ENCODE results near the gene SLC19A1. TPM values are rescaled to one million over a fixed set of nuclear protein-coding genes. Genes with fewer than 3 reads are reported as not detected.

Gene SLC19A1
- total and polyA plus RNA-seq, 4 experiments from 2014 or later = 7.4 to 9.8 (median 8.2) TPM

DNA sequence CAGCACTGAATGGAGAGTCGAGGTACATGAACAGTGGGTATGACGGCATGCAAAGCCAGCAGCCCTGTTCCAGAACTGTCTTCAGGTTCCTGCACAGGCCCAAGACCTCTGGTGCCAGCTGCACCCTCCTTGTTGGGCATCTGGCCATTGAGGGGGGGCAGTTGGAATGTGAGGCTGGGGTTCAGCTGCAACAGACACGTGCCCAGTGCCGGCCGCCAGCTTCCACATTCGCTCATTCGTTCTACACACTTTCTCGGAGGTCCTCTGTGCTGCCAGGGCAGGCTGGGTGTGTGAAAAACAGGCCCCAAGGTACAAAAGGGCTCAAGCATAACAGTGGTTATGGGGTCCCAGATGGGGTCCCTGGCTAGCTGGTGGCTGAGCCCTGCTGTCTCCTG, 37.9 kb upstream of the SLC19A1 start:
- peaks cover 2 to 8% of the 10 kb centered on the region in 2 donors for H3K27me3 Mint-ChIP-seq
- POLR2A ChIA-PET (ENCODE audit: partially characterized antibody) = no interaction called here
- no peak for DNase-seq
- no peak overlapping the region for H3K27ac Mint-ChIP-seq
- H3K4me1 Mint-ChIP-seq = no peaks in the 10 kb centered on the region
- H3K9me3 Mint-ChIP-seq = peaks cover 0 to 11% (median 8%) of the 10 kb centered on the region in 8 donors
- no peak overlapping the region for H3K4me3 Mint-ChIP-seq
- CTCF ChIA-PET (ENCODE audit: partially characterized antibody) = no interaction called here
- no peak overlapping the region for H3K27ac ChIP-seq (ENCODE audit: low read depth, low read length)
- H3K36me3 Mint-ChIP-seq = no peaks in the 10 kb centered on the region
- intact Hi-C loops (cut with micrococcal nuclease) = no loop called here
- H3K27me3 ChIP-seq (ENCODE audit: insufficient read depth, low read length) = no peaks in the 10 kb centered on the region
- no peaks in the 10 kb centered on the region for H3K36me3 ChIP-seq (ENCODE audit: insufficient read depth, low read length)
- no peak overlapping the region for H3K4me3 ChIP-seq (ENCODE audit: low read length in 2 of 2)
- H3K4me1 ChIP-seq (ENCODE audit: insufficient read depth, low read length) = no peaks in the 10 kb centered on the region
- H3K9me3 ChIP-seq (ENCODE audit: control insufficient read depth in 1 of 2, low read length in 2 of 2) = no peaks in the 10 kb centered on the region

DNA sequence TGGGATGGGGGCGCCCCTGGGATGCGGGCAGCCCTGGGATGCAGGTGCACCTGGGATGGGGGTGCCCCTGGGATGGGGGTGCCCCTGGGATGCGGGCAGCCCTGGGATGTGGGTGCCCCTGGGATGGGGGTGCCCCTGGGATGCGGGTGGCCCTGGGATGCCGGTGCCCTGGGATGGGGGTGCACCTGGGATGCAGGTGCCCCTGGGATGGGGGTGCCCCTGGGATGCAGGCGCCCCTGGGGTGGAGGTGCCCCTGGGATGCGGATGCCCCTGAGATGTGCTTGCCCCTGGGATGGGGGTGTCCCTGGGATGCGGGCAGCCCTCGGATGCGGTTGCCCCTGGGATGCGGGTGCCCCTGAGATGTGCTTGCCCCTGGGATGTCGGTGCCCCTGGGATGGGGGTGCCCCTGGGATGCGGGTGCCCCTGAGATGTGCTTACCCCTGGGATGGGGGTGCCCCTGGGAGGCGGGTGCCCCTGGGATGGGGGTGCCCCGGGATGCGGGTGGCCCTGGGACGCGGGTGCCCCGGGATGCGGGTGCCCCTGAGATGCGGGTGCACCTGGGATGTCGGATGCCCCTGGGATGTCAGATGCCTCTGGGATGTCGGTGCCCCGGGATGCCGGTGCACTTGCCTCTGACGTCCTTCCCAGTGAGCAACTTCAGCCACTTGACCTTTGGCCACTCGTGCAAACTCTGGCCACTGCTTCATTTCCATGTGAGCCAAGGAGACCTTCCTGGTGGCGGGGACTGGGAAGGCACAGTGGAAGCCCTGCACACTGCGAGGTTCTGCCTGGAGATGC, 37.3 kb upstream of the SLC19A1 start:
- H3K27me3 Mint-ChIP-seq = peaks cover 2 to 6% of the 10 kb centered on the region in 2 donors
- no peak overlapping the region for H3K4me3 Mint-ChIP-seq
- Histone ChIP-seq H3K4me3 (ENCODE audit: low read length in 2 of 2) (no peak overlapping the region), H3K4me1 (ENCODE audit: insufficient read depth, low read length) (no peaks in the 10 kb centered on the region), H3K9me3 (ENCODE audit: control insufficient read depth in 1 of 2, low read length in 2 of 2) (no peaks in the 10 kb centered on the region), H3K27ac (ENCODE audit: low read depth, low read length) (no peak overlapping the region), H3K36me3 (ENCODE audit: insufficient read depth, low read length) (no peaks in the 10 kb centered on the region), H3K27me3 (ENCODE audit: insufficient read depth, low read length) (no peaks in the 10 kb centered on the region)
- H3K27ac Mint-ChIP-seq = no peak overlapping the region
- POLR2A ChIA-PET (ENCODE audit: partially characterized antibody) = no interaction called here
- CTCF ChIA-PET (ENCODE audit: partially characterized antibody) = no interaction called here
- no peaks in the 10 kb centered on the region for H3K36me3 Mint-ChIP-seq
- peaks cover 0 to 9% (median 6%) of the 10 kb centered on the region in 8 donors for H3K9me3 Mint-ChIP-seq
- no peaks in the 10 kb centered on the region for H3K4me1 Mint-ChIP-seq
- intact Hi-C loops (cut with micrococcal nuclease) = no loop called here
- no peak for DNase-seq

DNA sequence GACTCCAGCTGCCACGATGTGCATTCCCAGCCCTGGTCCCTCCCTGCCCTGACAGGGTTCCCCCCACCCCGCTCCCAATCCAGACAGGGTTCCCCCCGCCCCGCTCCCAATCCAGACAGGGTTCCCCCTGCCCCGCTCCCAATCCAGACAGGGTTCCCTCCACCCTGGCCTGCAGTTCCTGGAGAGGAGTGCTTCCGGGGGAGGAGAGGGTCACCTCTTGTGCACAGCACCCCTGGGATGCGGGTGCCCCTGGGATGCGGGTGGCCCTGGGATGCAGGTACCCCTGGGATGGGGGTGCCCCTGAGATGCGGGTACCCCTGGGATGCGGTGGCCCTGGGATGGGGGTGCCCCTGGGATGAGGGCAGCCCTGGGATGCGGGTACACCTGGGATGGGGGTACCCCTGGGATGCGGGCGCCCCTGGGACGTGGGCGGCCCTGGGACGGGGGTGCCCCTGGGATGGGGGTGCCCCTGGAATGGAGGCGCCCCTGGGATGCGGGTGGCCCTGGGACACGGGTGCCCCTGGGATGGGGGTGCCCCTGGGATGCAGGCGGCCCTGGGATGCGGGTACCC, 36.7 kb upstream of the SLC19A1 start:
- H3K9me3 Mint-ChIP-seq = peaks cover 0 to 9% (median 6%) of the 10 kb centered on the region in 8 donors
- H3K27ac ChIP-seq (ENCODE audit: low read depth, low read length) = no peak overlapping the region
- no peaks in the 10 kb centered on the region for H3K4me1 ChIP-seq (ENCODE audit: insufficient read depth, low read length)
- no peak overlapping the region for H3K27ac Mint-ChIP-seq
- peaks cover 2 to 5% of the 10 kb centered on the region in 2 donors for H3K27me3 Mint-ChIP-seq
- no peak for DNase-seq
- intact Hi-C loops (cut with micrococcal nuclease) = no loop called here
- H3K36me3 ChIP-seq (ENCODE audit: insufficient read depth, low read length) = no peaks in the 10 kb centered on the region
- H3K4me3 ChIP-seq (ENCODE audit: low read length in 2 of 2) = no peak overlapping the region
- POLR2A ChIA-PET (ENCODE audit: partially characterized antibody) = no interaction called here
- no peaks in the 10 kb centered on the region for H3K36me3 Mint-ChIP-seq
- no peaks in the 10 kb centered on the region for H3K27me3 ChIP-seq (ENCODE audit: insufficient read depth, low read length)
- no peak overlapping the region for H3K4me3 Mint-ChIP-seq
- H3K4me1 Mint-ChIP-seq = no peaks in the 10 kb centered on the region
- CTCF ChIA-PET (ENCODE audit: partially characterized antibody) = no interaction called here
- no peaks in the 10 kb centered on the region for H3K9me3 ChIP-seq (ENCODE audit: control insufficient read depth in 1 of 2, low read length in 2 of 2)

DNA sequence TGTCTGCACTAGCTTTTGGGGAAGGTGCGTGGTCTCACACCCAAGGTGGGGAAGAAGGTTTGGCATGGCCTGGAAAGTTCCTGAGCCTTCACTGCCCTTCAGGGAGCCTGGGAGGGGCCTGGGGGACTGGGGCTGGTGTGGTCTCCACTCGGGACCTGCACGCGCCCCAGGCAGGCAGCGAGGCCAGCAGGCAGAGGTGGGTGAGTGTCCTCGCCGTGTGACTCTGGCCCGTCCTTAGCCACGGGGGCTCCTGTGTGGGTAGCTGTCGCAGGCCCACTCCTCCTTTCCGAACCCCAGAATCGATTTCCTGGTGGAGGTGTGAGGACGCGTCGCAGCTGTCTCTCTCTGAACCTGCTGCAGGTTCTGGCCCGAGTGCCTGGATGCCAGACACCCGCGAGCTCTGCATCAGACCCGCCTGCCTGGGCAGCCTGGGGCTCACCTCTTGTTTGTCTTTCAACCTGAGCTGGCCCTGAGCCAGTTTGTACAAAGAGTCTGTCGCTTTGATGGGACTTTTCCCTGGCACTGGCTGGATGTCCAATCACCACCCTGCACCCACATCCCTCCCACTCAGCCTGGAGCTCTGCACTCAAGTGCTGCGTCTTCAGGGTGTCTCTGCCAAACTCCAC, 36.0 kb upstream of the SLC19A1 start:
- no peaks in the 10 kb centered on the region for H3K27me3 ChIP-seq (ENCODE audit: insufficient read depth, low read length)
- no peaks in the 10 kb centered on the region for H3K4me1 Mint-ChIP-seq
- H3K4me3 Mint-ChIP-seq = no peak overlapping the region
- no peaks in the 10 kb centered on the region for H3K36me3 Mint-ChIP-seq
- H3K27me3 Mint-ChIP-seq = peaks cover 2 to 5% of the 10 kb centered on the region in 2 donors
- DNase-seq = no peak
- H3K27ac ChIP-seq (ENCODE audit: low read depth, low read length) = no peak overlapping the region
- CTCF ChIA-PET (ENCODE audit: partially characterized antibody) = no interaction called here
- H3K9me3 ChIP-seq (ENCODE audit: control insufficient read depth in 1 of 2, low read length in 2 of 2) = no peaks in the 10 kb centered on the region
- no peaks in the 10 kb centered on the region for H3K4me1 ChIP-seq (ENCODE audit: insufficient read depth, low read length)
- H3K4me3 ChIP-seq (ENCODE audit: low read length in 2 of 2) = no peak overlapping the region
- H3K36me3 ChIP-seq (ENCODE audit: insufficient read depth, low read length) = no peaks in the 10 kb centered on the region
- no peak overlapping the region for H3K27ac Mint-ChIP-seq
- peaks cover 0 to 6% (median 5%) of the 10 kb centered on the region in 8 donors for H3K9me3 Mint-ChIP-seq
- intact Hi-C loops (cut with micrococcal nuclease) = no loop called here
- POLR2A ChIA-PET (ENCODE audit: partially characterized antibody) = no interaction called here

DNA sequence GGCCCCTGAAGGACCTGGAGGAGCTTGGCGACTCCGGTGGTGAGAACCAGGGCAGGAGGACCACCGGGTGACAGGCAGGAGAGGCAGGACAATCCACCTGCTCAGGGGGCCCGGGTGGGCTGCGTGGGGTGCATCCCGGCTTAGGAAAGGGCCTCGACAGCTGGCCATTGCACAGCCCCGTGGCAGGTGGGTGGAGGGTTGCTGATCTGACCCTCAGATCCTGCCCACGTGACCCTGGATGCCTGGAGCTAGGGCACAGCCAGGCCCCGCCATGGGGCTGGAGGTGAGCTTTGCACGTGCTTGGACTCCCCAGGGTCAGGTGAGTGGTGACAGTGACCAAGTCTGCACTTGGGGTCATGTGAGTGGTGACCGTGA, 35.5 kb upstream of the SLC19A1 start:
- Mint-ChIP-seq H3K4me1 (no peaks in the 10 kb centered on the region), H3K36me3 (no peaks in the 10 kb centered on the region), H3K27me3 (peaks cover under 1 to 2% of the 10 kb centered on the region in 2 donors), H3K9me3 (peaks cover 0 to 4% (median under 1%) of the 10 kb centered on the region in 8 donors), H3K4me3 (no peak overlapping the region), H3K27ac (no peak overlapping the region)
- H3K36me3 ChIP-seq (ENCODE audit: insufficient read depth, low read length) = no peaks in the 10 kb centered on the region
- no peak overlapping the region for H3K27ac ChIP-seq (ENCODE audit: low read depth, low read length)
- no peak overlapping the region for H3K4me3 ChIP-seq (ENCODE audit: low read length in 2 of 2)
- intact Hi-C loops (cut with micrococcal nuclease) = no loop called here
- no peaks in the 10 kb centered on the region for H3K9me3 ChIP-seq (ENCODE audit: control insufficient read depth in 1 of 2, low read length in 2 of 2)
- no peaks in the 10 kb centered on the region for H3K4me1 ChIP-seq (ENCODE audit: insufficient read depth, low read length)
- ChIA-PET POLR2A (ENCODE audit: partially characterized antibody) (no interaction called here), CTCF (ENCODE audit: partially characterized antibody) (no interaction called here)
- H3K27me3 ChIP-seq (ENCODE audit: insufficient read depth, low read length) = no peaks in the 10 kb centered on the region
- no peak for DNase-seq

DNA sequence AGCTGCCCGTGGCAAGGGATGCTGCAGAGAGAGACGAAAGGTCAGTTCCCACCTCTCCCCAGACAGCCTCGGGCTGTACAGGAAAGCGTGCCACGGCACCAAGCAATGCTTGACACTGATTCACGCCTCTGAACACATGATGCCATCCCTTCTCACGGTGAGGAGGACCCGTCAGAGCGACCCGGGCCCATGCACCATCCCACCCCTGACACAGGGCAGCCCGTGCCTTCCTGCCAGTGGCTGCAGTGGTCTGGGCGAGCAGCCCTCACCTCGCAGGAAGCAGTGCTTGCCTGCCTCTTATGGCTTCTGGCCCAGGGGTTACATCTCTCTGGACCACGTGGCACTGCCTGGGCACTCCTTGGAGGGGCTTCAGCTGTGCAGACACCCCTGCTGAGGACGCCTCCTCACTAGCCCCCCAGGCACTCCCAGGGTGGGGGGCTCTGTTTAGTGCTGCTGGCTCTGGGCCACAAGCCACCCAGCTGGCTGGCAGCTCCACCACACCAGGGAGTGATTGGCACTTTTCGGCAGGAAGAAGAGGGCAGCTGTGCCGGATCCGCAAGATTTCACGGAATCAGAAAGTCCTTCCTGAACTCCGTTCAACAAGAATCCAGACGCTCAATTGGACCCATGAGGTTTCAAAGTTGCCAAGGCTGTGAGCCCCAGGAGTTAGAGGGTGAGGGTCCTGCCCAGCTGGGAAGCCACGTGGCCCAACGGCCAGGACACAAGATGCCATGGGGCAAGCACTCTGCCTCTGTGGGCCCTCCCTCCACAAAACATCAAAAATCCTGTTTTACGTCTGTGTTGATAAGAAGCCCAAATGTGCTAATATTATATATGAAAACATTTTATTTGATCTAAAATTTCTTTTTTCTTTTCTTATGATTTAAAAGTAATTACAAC, 34.8 kb upstream of the SLC19A1 start:
- no peak overlapping the region for H3K27ac Mint-ChIP-seq
- H3K36me3 Mint-ChIP-seq = no peaks in the 10 kb centered on the region
- intact Hi-C loops (cut with micrococcal nuclease) = no loop called here
- no peaks in the 10 kb centered on the region for H3K4me1 Mint-ChIP-seq
- ChIA-PET CTCF (ENCODE audit: partially characterized antibody) (no interaction called here), POLR2A (ENCODE audit: partially characterized antibody) (no interaction called here)
- Histone ChIP-seq H3K27ac (ENCODE audit: low read depth, low read length) (no peak overlapping the region), H3K4me3 (ENCODE audit: low read length in 2 of 2) (no peak overlapping the region), H3K9me3 (ENCODE audit: control insufficient read depth in 1 of 2, low read length in 2 of 2) (no peaks in the 10 kb centered on the region), H3K4me1 (ENCODE audit: insufficient read depth, low read length) (no peaks in the 10 kb centered on the region), H3K27me3 (ENCODE audit: insufficient read depth, low read length) (no peaks in the 10 kb centered on the region), H3K36me3 (ENCODE audit: insufficient read depth, low read length) (no peaks in the 10 kb centered on the region)
- no peak for DNase-seq
- no peaks in the 10 kb centered on the region for H3K9me3 Mint-ChIP-seq
- H3K27me3 Mint-ChIP-seq = peaks cover 0 to 2% of the 10 kb centered on the region in 2 donors
- H3K4me3 Mint-ChIP-seq = no peak overlapping the region
